ENCODE data around the gene INSRR.

- TF ChIP-seq CTCF (IDR thresholded peaks at IDR 0.05): no peak
- TF ChIP-seq POLR2AphosphoS5 (IDR thresholded peaks at IDR 0.05): no peak
- TF ChIP-seq POLR2A (IDR thresholded peaks at IDR 0.05): no peak
Measured at GRCh38 chr1:156795374-156795733, 63.6 kb downstream of the INSRR start.
